Stimulated activated CD4-positive, alpha-beta T cell treated with anti-CD3 and anti-CD28 coated beads, Interleukin-2, amount 100 ng/mL, for 24 hours (primary cell): Measurements from ENCODE around the gene GEMIN8.

Source experiments
- DNase-seq, 2 donors: peaks; one replicate each; pipeline ENCODE4 v3.0.0-alpha.2; 2020

GEMIN8 gene, protein sequence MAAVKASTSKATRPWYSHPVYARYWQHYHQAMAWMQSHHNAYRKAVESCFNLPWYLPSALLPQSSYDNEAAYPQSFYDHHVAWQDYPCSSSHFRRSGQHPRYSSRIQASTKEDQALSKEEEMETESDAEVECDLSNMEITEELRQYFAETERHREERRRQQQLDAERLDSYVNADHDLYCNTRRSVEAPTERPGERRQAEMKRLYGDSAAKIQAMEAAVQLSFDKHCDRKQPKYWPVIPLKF

DNA sequence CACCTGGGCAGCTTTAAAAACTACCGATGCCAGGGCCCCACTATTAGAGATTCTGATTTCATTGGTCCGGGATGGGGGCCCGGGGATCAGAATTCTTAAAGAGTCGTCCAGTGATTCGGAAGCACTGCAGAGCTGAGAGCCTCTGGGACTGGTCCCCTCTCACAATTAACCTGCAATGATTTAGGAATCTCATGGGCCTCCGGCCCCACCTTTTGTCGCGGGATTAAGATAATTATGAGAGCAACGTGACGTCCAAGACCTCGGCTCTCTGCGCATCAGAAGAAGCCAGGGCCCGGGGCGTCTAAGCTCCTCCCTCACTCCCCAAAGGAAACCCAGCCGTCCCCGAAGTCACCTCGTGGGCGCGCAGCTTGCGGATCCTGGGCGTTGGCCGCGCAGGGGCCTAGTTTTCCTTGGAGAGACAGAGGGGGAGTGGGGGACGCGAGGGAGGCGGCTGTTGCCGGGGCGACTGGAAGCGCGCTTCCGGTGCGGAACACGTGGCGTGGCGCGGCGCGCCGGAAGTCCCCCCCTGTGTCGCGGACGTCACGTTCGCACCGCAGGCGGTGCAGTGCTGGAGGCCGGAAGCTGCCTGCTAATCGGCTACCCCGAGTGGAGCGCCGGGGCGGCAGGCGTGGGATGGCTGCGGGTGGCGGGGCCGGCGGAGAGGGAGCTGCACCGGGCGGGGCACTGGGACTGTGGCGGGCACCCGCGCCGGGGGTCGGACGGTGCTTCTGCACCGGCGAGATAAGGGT, at the start of gene GEMIN8:
Gene GEMIN8, minus strand, starts transcription at position 468 of the 749 bp plus-strand sequence. CDS start 8,414 bp downstream, outside the sequence.
- DNase-seq = peak; percentile 82

DNA sequence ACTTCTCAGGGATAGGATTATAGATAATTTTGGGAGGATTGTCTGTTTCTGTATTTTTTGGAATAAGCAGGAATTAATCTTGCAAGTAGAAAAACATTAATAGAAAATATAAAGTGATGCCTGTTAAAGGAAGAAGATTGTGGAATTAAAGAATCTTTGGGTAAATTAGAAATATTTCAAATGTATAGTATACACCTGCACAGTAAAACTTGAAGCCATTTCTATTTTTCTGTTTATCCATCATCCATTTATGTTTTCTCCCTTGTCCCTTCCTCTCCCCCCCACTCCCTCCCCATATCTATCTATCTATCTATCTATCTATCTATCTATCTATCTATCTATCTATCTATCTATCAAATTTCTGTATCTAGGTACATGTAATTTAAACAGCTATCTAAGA, 46.9 kb upstream of the GEMIN8 start:
- DNase-seq = no peak

DNA sequence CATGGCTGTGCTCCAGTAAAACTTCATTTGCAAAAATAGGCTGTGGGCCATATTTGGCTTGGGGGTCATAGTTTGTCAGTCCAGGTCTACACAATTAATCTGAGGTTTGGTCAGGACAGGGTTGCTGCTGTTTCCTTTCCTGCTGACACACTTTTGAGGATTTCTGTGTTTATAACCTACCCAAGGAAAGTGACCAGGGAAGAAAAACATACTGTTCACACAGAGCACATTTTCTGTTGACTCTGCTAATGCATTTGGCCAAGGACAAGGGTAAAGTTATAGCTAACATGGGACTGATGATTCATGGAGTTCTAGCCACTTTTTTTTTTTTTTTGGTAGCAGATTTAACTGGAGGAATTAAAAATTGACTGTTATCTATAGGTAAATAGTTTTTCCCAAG, 43.9 kb upstream of the GEMIN8 start:
- DNase-seq = no peak

DNA sequence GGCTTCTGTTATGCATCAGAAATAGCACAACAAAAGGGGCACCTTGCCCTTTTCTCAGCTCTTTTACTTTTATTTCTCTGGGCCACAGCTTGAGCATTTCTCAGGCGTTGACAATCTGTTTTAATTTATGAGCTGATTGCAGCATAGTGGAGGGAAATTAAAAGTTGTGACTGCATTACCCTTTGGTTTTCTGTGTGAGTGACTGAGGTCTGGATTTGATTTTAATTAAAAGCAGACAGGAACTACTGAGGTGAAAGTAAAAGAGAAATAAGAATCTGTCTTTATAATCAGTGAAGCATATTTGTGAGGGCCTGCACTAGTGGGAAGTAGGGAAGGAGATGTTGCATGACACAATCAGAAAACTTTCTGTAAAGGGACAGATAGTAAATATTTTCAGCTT, 43.4 kb upstream of the GEMIN8 start:
- DNase-seq = no peak

GRCh38 chrX:14065800-14066199, 36.1 kb upstream of the GEMIN8 start:
- no peak for DNase-seq

DNA sequence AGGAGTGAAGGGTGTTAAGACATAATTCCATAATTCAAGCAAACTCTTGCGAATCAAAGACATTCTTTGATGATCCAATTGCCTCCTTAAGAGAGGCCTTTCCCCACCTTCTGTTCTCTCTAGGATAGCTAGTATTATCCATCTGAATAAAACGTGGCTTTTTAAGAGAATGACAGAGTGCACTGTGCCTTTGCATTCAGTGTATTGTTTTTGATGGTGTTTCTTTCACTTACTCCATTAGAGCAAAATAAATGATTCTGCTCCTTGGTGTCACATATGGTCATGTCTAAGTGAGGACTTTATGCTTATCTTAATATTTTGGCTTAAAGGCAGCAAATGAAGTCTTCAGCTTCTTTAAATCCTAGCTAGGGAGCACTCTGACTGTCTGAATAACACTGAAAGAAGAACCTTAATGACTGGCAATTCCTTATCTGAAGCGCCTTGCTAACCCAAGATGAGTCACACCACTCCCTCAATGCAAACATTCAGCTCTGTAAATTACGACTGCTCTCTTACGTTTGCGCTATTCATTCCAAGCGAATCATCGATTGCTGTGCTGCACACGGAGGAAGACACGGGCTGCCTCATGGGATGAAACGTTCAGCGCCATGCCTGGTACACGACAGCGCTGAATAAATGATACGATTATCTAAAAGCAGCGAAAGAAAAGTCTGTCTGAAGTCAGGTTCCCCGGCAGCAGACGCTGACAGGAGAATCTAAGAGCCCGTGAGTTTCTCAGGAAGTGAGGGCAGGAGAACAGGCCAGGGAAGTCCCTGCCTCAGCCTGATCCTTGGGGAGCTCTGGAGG, 35.1 kb upstream of the GEMIN8 start:
- DNase-seq = no peak

- no peak for DNase-seq
Observed at GRCh38 chrX:14062524-14062923, 32.8 kb upstream of the GEMIN8 start.

DNA sequence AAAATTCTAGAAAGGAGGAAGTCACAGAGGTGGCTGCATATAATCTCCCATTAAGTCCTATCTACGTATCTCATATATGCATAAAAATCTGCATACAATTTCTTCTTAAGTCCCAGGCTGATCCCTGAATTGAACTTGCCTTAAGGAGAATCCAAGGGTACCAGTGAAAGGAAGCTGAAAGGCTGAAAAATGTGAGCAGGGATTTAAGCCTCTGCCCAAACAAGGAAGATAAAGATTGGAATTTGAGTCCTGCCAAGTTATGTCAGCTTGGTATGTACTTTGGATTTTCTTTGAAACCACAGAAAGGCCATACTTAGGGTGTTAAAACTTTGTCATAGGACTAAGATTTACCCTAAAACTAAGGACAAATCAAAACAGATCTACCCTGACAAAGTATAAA, 26.5 kb upstream of the GEMIN8 start:
- no peak for DNase-seq

- no peak for DNase-seq
Observed at GRCh38 chrX:14051416-14051815, 21.7 kb upstream of the GEMIN8 start.

DNA sequence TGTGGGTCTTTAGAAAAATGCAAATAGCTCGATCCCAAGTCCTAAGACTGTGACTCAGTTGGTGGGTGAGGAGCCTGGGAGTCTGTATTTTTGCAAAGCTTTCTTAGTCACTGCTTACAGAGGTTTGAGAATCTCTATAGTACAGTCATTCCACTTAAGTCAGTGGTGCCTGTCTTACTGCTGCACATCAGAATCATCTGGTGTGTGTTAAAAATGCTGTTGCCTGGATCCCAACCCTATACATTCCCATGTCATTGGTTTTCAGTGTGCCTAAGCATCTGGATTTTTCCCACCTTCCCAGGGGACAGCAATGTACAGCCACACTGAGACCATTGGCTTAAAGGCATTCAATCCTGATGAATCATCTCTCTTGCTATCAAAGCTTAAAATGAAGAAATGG, 21.0 kb upstream of the GEMIN8 start:
- no peak for DNase-seq

- no peak for DNase-seq
Observed at GRCh38 chrX:14043209-14043608, 13.5 kb upstream of the GEMIN8 start.

DNA sequence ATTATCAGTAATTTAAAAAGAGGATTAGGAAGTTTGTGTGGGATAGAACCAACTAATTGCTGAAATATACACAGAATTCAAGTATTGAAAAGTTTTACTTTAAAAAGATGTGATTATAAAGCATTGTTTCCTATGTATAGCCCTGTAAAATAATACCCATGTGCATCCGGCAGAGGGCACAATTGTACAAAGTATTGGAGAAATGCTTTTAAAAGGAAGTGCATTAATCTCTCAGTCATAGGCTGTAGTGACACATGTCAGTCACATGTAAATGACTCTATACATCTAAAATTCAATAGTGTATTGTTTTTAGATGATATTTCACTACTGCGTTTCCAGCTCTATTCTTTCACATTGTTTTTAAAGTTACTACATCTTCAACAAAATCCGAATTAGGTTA, 9.7 kb upstream of the GEMIN8 start:
- DNase-seq = peak; percentile 51 to 68

DNA sequence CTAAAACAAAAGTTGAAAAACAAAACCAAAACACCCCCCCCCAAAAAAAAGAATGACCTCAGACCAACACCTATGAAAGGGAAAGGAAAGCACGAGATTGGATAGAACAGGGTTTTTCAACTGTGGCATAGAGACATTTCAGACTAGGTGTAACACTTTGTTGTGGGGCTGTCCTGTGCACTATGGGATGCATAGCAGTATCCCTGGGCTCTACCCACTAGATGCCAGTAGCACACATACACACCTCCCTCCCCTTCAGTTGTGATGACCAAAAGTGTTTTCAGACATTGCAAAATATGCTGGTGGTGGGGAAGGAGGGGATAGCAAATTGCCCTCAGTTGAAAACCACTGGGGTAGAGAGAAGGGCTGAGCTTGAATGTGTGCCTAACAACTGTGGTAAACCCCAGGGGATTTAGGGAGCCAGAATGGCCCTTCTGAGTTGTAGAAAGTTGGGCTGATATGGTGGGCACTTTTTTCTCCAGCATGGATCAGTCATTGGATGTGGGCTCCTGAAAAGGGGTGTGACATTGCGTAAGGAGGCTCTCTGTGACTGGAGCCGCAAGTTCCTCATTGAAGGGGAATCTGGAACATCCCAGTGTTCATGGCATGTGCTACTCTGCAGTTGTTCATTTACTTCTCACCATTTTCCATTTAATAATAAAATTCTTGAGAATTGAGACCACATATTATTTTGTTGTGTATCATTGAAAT, 8.8 kb upstream of the GEMIN8 start:
- no peak for DNase-seq

DNA sequence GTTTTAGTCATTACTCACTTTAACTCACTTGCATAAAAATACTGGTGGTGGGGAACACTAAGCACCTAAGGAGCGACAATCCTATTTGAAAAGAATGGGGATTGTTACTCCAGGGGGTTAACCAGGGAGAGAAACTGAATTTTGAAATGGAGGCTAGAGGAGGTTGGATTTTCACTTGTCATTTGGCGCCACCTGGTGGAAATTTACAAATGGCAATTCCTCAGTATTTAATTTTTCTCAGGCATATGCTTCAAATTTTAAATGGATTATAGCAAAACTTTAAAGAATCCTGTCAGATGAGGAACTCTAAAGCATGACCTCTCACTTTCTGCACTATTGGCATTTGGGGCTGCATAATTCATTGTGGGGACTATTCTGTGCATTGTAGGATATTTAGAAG, 2.7 kb upstream of the GEMIN8 start:
- peak; percentile 48 to 63 for DNase-seq

- DNase-seq = no peak
Observed at GRCh38 chrX:14030174-14030530, 460 bp upstream of the GEMIN8 start.

DNA sequence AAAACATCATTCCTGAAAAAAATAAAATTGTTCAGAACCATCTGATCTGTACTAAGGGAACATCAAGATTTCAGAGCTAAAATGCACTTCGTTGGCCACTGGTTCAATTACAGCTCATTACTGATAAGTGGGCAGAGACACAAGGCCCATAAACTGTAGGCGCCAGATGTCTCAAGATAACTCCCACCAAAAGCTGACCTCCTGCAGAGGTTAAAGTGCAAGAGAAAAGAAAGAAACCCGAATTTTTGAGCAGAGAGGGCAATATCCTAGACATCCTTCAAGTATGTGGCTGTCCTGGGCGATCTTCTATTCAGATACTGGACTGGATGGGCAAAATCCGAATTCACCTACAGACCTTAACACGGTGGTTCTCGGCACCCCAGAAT, 660 bp downstream of the GEMIN8 start:
- no peak for DNase-seq

DNA sequence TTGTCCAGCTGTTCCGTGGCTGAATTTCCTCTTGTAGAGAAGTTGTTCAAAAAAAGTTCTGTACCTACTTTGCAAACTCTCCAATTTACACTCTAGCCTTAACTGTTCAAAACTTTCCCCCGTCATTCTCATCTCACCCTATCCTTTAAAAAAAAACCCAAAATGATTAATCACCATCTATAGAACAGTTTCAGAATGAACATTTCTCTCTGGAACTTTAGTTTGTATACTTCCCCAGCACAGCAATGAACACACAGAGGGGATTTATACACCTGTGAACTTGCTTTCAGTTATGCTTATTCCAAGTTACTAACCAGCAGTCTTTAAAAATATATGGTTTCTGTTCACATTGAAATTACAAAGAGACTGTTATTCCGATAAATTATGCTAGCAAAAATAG, 1.2 kb downstream of the GEMIN8 start:
- no peak for DNase-seq

DNA sequence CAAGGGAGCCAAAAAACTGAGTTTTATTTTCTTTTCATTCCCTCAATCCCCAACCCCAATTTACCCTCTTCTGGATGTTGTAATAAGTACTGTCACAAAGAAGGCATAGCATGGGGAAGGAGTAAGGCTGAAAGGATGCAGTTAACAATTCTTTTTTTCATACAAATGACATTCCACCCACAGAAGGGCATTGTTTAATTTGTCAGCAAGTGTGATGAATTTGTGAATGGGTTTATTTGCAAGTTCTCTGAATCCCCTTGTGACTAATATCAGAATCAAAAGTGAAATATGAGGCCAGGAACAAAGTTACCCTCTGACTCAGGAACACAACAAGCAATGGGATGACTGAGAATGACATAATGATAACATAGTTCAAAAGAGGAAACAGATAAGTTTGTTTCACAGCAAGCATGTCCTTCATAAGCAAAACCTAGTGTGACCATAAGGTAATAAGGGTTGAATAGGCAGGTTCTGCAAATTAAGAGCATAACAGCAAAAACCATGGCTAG, 2.1 kb downstream of the GEMIN8 start:
- DNase-seq = no peak

DNA sequence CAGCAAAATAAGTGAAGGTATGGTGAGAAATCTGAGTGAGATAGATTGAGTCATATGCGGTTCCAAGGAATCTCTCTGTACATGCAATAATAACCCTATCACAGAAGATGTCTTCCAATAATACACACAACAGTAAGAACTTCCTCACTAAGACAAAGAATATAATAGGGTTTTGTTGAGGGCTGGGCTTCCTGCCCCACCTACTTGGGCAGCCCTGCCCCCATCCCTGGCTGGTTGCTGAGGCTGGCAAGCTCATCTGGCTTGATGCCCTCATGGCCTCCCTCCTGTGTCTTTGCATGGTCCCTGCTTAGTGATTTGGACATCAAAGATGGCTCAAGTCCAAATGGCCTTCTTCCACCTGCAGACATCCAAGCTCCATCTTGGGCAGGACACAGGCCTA, 2.7 kb downstream of the GEMIN8 start:
- DNase-seq = peak in 1 of 2 donors; percentile 5

DNA sequence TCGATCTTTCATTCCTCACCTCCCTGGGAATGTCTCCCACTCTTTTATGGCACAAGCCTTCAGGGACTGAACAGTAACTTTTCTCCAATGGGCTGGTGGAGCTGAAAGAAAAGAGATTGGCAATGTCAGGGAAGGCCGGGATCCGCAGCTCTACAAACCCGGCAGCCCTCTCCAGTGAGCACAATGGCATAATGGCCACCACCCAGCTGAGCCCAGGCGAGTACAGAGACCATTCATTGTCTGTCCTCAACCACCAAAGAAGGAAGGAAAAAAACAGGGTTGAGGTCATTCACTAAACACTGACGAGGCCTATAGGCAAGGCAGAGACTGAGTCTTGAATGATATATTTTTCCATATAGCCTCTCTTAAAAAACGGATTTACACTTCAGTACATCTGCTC, 3.6 kb downstream of the GEMIN8 start:
- no peak for DNase-seq

DNA sequence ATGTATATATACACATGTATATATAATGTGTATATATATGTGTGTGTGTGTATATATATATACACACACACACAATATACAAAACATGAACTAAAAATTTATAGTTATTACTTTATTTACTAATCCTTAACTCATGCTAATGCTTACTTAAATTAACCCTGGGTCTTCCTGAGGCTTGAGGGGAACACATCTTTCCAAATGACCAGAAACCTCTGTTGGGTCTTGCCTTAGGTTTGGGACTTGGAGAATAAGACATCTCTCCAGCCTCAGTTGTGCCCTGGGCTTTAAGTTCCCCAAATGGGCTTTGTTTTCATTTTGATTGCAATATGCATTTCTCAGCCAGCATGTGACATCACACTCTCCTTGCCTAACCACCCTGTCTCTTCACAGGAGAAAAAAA, 7.7 kb downstream of the GEMIN8 start:
- no peak for DNase-seq

DNA sequence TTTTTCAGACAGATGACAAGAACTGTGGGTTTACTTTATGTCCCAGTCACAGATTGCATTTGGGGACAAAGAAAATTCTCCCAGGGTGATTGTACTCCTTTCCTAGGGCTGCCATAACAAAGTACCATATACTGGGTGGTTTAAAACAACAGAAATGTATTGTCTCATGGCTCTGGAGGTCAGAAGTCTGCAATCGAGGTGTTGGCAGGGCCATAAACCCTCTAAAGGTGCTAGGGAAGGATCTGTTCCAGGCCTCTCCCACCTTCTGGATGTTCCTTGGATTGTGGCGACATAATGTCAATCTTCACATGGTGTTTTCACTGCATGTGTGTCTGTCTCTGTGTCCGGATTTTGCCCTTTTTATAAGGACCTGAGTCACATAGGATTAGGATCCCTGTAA, 12.3 kb downstream of the GEMIN8 start:
- DNase-seq = no peak

- no peak for DNase-seq
Observed at GRCh38 chrX:14015941-14016340, 13.8 kb downstream of the GEMIN8 start.
